DND-41 (cell line): ENCODE data around the gene KIAA1755.

ENCODE experiments used
- EZH2 ChIP-seq: IDR thresholded peaks from 3 replicates; pipeline ENCODE4 v1.6.1; 2012; ENCODE audit warnings: borderline replicate concordance, low read depth, mild to moderate bottlenecking, moderate library complexity, low read length, inconsistent platforms; ENCODE audit not compliant: severe bottlenecking
- TF ChIP-seq, protein P1 (sequence below): IDR thresholded peaks from 2 replicates; pipeline ENCODE4 v1.5.1; 2012; ENCODE audit warnings: borderline replicate concordance, low read length, moderate library complexity, mild to moderate bottlenecking; ENCODE audit not compliant: poor library complexity, severe bottlenecking; ENCODE audit errors: extremely low read depth

DNA sequence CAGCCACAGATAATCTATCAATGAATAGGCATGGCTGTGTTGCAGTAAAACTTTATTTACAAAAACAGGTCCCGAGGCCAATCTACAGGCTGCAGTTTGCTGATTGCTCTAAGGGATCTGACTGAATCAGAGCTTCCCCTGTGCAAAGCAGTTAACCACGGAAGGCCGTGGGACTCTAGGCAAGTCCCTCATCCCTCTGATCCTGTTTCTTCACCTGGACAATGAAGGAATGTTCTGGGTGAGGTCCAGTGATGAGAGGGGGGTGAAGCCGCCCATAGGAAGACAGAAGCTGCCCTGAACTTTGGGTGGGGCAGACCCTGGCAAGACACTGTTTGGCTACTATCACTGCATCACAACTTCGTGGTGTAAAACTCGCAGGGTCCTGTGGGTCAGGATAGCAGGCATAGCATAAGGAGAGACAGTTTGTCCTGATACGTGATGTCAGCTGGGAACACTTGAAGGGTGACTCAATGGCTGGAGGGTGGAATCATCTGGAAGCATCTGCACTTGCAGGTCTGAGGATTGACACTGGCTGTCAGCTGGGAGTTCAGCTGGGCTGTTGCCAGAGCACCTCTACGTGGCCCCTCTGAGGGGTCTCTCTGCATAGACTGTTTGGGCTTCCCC lies 62.2 kb downstream of the KIAA1755 start:
- TF ChIP-seq, protein P1, sequence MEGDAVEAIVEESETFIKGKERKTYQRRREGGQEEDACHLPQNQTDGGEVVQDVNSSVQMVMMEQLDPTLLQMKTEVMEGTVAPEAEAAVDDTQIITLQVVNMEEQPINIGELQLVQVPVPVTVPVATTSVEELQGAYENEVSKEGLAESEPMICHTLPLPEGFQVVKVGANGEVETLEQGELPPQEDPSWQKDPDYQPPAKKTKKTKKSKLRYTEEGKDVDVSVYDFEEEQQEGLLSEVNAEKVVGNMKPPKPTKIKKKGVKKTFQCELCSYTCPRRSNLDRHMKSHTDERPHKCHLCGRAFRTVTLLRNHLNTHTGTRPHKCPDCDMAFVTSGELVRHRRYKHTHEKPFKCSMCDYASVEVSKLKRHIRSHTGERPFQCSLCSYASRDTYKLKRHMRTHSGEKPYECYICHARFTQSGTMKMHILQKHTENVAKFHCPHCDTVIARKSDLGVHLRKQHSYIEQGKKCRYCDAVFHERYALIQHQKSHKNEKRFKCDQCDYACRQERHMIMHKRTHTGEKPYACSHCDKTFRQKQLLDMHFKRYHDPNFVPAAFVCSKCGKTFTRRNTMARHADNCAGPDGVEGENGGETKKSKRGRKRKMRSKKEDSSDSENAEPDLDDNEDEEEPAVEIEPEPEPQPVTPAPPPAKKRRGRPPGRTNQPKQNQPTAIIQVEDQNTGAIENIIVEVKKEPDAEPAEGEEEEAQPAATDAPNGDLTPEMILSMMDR: no peak
- no peak for TF ChIP-seq EZH2
